Vagina (tissue), 2 donors: ENCODE results near the gene PGBD5.

ENCODE experiments used
- CTCF ChIP-seq, 3 experiments: fragments of 450-650 bp in 2 of 3; fragments of 200-600 bp in 1 of 3; sonication (generic) in 1 of 3; IDR thresholded peaks; one replicate each; pipeline ENCODE4 v1.5.1; 2017 to 2019; ENCODE audit warnings: antibody characterized with exemption in 3 of 3, mild to moderate bottlenecking in 2 of 3, moderate library complexity in 2 of 3
- POLR2A ChIP-seq, 2 donors: fragments of 450-650 bp; IDR thresholded peaks; one replicate each; pipeline ENCODE4 v1.6.1; 2017; ENCODE audit warnings: antibody characterized with exemption in 2 of 2, mild to moderate bottlenecking in 2 of 2, moderate library complexity in 2 of 2
- POLR2AphosphoS5 ChIP-seq, 2 donors: sonication (generic); formaldehyde crosslinking; IDR thresholded peaks; one replicate each; pipeline ENCODE4 v1.9.0; 2017; ENCODE audit warnings: antibody characterized with exemption in 2 of 2, mild to moderate bottlenecking in 2 of 2, low read depth in 1 of 2; ENCODE audit not compliant: insufficient read depth in 1 of 2

- TF ChIP-seq POLR2AphosphoS5 (IDR thresholded peaks at IDR 0.05; ENCODE audit: insufficient read depth in 1 of 2, low read depth in 1 of 2) (no peak), CTCF (IDR thresholded peaks at IDR 0.05) (no peak), POLR2A (IDR thresholded peaks at IDR 0.05) (no peak)
Observed at GRCh38 chr1:230463760-230464159, 37.6 kb upstream of the PGBD5 start.
